Bronchial epithelial cell (primary cell): Measurements from ENCODE around the gene CASD1. TPM values are rescaled to one million over a fixed set of nuclear protein-coding genes. Genes with fewer than 3 reads are reported as not detected.

ENCODE experiments used
- DNase-seq: peaks from one replicate; pipeline ENCODE4 v3.0.0-alpha.2; 2010; ENCODE audit warnings: low read depth
- FAIRE-seq: peaks from 2 replicates; lab custom pipeline; 2011; peaks lifted over from hg19 to GRCh38; lab: Jason Lieb, UNC
- H3K27me3 ChIP-seq: 2 replicates; pipeline ENCODE4 v1.5.1; 2011; ENCODE audit warnings: low read length; ENCODE audit not compliant: control insufficient read depth, insufficient read depth
- H3K36me3 ChIP-seq: 2 replicates; pipeline ENCODE4 v1.5.1; 2011; ENCODE audit warnings: low read length; ENCODE audit not compliant: control insufficient read depth, insufficient read depth
- H3K4me3 ChIP-seq: 2 replicates; pipeline ENCODE4 v1.5.1; 2011; ENCODE audit warnings: mild to moderate bottlenecking, low read depth, low read length, control low read depth
- total RNA-seq: library from RNA; depleted of rRNA; stranded (reverse); fragments of >200 nt; gene quantifications from 2 replicates; pipeline ENCODE4 v1.2.1, GENCODE V29; 2014
- TF ChIP-seq, protein P1 (sequence below): IDR thresholded peaks from 2 replicates; pipeline ENCODE4 v1.5.1; 2011; ENCODE audit warnings: mild to moderate bottlenecking, moderate library complexity, low read length, control low read depth, inconsistent platforms; ENCODE audit not compliant: insufficient read depth, severe bottlenecking

Gene CASD1
- total RNA-seq, 1 donor from 2014 or later: 8.7 TPM

DNA sequence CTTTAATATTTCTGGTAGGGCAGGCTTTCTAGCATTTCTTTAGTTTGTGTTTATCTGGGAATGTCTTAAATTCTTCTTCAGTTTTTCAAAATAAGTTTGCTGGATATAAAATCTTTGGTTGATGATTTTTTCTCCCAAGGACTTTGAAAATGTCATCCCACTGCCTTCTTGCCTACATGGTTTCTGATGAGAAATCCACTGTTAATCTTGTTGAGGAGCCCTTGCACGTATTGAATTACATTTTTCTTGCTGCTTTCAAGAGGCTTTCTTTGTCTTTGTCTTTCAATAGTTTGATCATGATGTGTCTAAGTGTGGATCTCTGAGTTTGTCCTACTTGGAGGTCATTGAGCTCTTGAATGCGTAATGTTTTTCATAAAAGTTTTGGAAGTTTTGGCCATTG lies 66.0 kb downstream of the CASD1 start:
- Histone ChIP-seq H3K27me3 (no peaks in the 10 kb centered on the region), H3K4me3 (no peak overlapping the region), H3K36me3 (no peaks in the 10 kb centered on the region)
- FAIRE-seq: no peak
- no peak for DNase-seq
- TF ChIP-seq, protein P1, sequence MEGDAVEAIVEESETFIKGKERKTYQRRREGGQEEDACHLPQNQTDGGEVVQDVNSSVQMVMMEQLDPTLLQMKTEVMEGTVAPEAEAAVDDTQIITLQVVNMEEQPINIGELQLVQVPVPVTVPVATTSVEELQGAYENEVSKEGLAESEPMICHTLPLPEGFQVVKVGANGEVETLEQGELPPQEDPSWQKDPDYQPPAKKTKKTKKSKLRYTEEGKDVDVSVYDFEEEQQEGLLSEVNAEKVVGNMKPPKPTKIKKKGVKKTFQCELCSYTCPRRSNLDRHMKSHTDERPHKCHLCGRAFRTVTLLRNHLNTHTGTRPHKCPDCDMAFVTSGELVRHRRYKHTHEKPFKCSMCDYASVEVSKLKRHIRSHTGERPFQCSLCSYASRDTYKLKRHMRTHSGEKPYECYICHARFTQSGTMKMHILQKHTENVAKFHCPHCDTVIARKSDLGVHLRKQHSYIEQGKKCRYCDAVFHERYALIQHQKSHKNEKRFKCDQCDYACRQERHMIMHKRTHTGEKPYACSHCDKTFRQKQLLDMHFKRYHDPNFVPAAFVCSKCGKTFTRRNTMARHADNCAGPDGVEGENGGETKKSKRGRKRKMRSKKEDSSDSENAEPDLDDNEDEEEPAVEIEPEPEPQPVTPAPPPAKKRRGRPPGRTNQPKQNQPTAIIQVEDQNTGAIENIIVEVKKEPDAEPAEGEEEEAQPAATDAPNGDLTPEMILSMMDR: no peak

DNA sequence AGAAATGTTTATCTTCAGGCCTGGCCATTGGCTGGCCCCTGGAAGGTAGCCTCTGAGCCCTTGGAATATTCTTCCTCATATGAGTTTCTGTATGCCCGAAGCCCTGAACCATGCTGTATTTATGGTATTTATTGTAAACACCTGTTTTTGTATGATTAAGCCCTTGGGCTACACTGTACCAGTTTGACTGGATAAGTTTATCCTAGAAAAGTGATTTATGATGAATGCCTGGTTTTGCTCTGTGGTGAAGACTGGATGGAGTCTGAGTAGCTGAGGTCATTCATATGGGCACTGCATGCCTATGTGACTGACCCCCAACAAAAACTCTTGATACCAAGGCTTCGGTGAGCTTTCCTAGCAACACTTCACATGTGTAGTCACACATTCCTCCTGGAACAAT lies 66.7 kb downstream of the CASD1 start:
- Histone ChIP-seq H3K4me3 (no peak overlapping the region), H3K36me3 (no peaks in the 10 kb centered on the region), H3K27me3 (no peaks in the 10 kb centered on the region)
- no peak for DNase-seq
- no peak for FAIRE-seq
- TF ChIP-seq, protein P1: no peak

DNA sequence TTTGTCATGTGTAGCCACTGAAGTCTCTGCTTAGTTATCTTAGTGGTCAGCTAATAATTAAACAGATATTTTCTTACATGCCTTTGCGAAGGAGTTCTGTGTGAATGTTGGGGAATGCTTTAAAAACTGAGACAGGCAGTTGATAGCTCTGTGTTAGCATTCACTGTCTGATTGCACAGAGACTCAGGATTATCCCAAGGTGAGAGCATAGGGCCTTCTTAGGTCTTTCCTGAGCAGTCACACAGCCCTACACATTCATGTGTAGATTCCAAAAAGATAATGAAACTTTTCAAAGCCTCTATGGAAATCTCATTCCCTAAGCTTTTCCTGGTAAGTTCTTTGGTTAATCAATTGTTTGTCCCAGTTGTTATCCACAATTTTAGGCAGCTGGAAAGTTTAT lies 67.7 kb downstream of the CASD1 start:
- H3K27me3 ChIP-seq: no peaks in the 10 kb centered on the region
- FAIRE-seq: no peak

DNA sequence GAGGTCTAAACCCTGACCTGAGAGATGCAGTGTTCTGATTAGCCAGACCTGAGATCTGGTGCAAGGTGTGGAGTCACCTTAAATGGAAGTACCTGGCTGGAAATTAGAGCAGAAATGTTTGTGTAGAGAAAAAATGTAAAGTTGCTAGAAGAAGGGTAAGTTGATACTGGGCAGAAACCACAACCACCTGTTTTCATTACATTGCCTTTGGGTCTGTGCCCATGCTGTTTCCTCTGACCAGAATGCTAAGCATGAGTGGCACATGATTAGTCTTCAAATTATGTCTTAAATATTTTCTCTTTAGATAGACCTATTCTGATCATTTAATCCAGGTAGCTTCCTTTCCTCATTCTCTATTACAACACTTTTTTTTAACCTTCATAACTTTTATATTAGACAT lies 69.0 kb downstream of the CASD1 start:
- DNase-seq (peak; percentile 66), FAIRE-seq (peak; percentile 7)
- TF ChIP-seq, protein P1: no peak
- Histone ChIP-seq H3K4me3 (no peak overlapping the region), H3K36me3 (no peaks in the 10 kb centered on the region), H3K27me3 (no peaks in the 10 kb centered on the region)

More for the DNA sequence above, 67.7 kb downstream of the CASD1 start:
- no peak for DNase-seq
- TF ChIP-seq, protein P1: no peak
- Histone ChIP-seq H3K36me3 (no peaks in the 10 kb centered on the region), H3K4me3 (no peak overlapping the region)

DNA sequence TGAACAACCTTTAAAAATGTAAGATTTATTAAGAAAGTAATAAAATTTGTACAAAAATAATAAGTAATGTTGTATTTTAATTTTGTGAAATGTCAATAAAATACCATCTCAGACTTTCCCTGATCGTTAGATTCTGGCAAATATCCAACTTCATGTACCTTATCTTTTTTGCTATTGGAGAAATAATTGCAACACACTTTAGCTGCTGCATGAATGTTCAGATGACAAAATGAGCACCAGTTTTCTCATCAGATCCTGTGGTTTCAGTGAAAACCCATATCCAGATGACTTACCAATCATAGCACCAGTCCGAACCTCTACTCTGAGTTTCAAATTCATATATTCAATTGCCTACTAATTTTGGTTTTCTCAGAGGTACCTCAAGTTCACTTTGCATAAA lies 69.9 kb downstream of the CASD1 start:
- no peak for DNase-seq
- FAIRE-seq: no peak
- Histone ChIP-seq H3K36me3 (no peaks in the 10 kb centered on the region), H3K4me3 (no peak overlapping the region), H3K27me3 (no peaks in the 10 kb centered on the region)
- TF ChIP-seq, protein P1: no peak

DNA sequence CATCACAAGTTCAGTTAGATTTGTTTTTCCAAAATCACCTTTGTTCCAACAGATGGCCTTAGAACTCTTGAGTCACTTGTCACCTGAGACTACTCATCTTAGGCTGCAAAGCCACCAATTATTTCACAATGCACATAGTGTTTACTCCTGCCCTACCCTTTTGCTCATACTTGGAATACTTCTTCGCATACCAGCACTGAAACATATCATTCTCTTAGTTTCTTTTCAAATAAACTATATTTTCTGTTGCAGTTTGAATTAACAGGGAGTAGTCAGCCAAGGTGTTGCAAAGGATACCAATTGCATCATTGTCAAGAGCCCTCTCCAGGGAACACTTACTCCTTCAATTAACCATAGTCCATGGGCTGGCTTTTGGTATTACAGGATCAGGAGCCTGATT lies 71.0 kb downstream of the CASD1 start:
- H3K4me3 ChIP-seq: no peak overlapping the region
- H3K27me3 ChIP-seq: no peaks in the 10 kb centered on the region
- H3K36me3 ChIP-seq: no peaks in the 10 kb centered on the region
- TF ChIP-seq, protein P1: no peak
- FAIRE-seq (no peak), DNase-seq (peak; percentile 25)
